Smooth muscle cell (in vitro differentiated cells): ENCODE data around the gene GBX2. TPM values are rescaled to one million over a fixed set of nuclear protein-coding genes. Genes with fewer than 3 reads are reported as not detected.
A peak's percentile ranks its signal among the peaks of the same experiment; 100 is the strongest.

Experiments used
- DNase-seq: peaks from one replicate; lab custom pipeline; 2025; ENCODE audit not compliant: unreplicated experiment; lab: John Stamatoyannopoulos, UW
- H2AFZ ChIP-seq: fragments of 200-600 bp; sonication (generic); 2 replicates; pipeline ENCODE4 v1.6.0; 2016; ENCODE audit warnings: antibody characterized with exemption, low read depth, mild to moderate bottlenecking
- H3F3A ChIP-seq: fragments of 200-600 bp; sonication (generic); 2 replicates; pipeline ENCODE4 v1.6.0; 2017; ENCODE audit warnings: antibody characterized with exemption, low read depth
- H3K27ac ChIP-seq: fragments of 200-600 bp; sonication (generic); 2 replicates; pipeline ENCODE4 v1.5.1; 2016; ENCODE audit warnings: low read depth, mild to moderate bottlenecking
- H3K27me3 ChIP-seq: fragments of 200-600 bp; sonication (generic); 2 replicates; pipeline ENCODE4 v1.6.1; 2016; ENCODE audit warnings: low read depth, mild to moderate bottlenecking
- H3K36me3 ChIP-seq: fragments of 200-600 bp; sonication (generic); 2 replicates; pipeline ENCODE4 v1.5.1; 2016; ENCODE audit warnings: low read depth
- H3K4me1 ChIP-seq: fragments of 200-600 bp; sonication (generic); 2 replicates; pipeline ENCODE4 v1.5.1; 2016; ENCODE audit warnings: low read depth
- H3K4me2 ChIP-seq: fragments of 200-600 bp; sonication (generic); 2 replicates; pipeline ENCODE4 v1.6.0; 2016; ENCODE audit warnings: mild to moderate bottlenecking
- H3K4me3 ChIP-seq: fragments of 200-600 bp; sonication (generic); 2 replicates; pipeline ENCODE4 v1.5.1; 2016; ENCODE audit warnings: mild to moderate bottlenecking
- H3K79me2 ChIP-seq: fragments of 200-600 bp; sonication (generic); 2 replicates; pipeline ENCODE4 v1.6.0; 2016; ENCODE audit warnings: low read depth, mild to moderate bottlenecking
- H3K9ac ChIP-seq: fragments of 200-600 bp; sonication (generic); 2 replicates; pipeline ENCODE4 v1.6.0; 2016; ENCODE audit warnings: low read depth
- H3K9me3 ChIP-seq: fragments of 200-600 bp; sonication (generic); replicated peaks from 2 replicates; pipeline ENCODE4 v1.5.1; 2016; ENCODE audit warnings: low read depth
- H4K20me1 ChIP-seq: fragments of 200-600 bp; sonication (generic); 2 replicates; pipeline ENCODE4 v1.6.0; 2016; ENCODE audit warnings: low read depth
- CTCF ChIP-seq: fragments of 200-600 bp; sonication (generic); IDR thresholded peaks from 2 replicates; pipeline ENCODE4 v1.5.1; 2017; ENCODE audit warnings: borderline replicate concordance, mild to moderate bottlenecking, antibody characterized with exemption; ENCODE audit not compliant: insufficient read depth, poor library complexity, severe bottlenecking
- whole genome bisulfite sequencing: methylation state at CpG from one replicate; pipeline ENCODE4 v1.1.7; 2016; ENCODE audit warnings: low lambda C conversion rate; 5-methylcytosine and 5-hydroxymethylcytosine counted together
- polyA plus RNA-seq: library from polyadenylated mRNA; unstranded; fragments of >200 nt; fragmentation: Nextera tagmentation; extraction: Ambion mirVana; gene quantifications from 2 replicates; pipeline ENCODE4 v1.2.1, GENCODE V29; 2016
- total RNA-seq: library from RNA; depleted of rRNA; stranded (reverse); fragments of >200 nt; gene quantifications from 2 replicates; pipeline ENCODE4 v1.2.3, GENCODE V29; 2014

The GBX2 gene
- total and polyA plus RNA-seq, 2 experiments from 2014 or later = not detected

- 10% methylated on average over 52 of the region's 59 CpGs for WGBS
- Histone ChIP-seq H3K4me2 (peak overlapping the region; percentile 97), H3K79me2 (no peaks in the 10 kb centered on the region), H2AFZ (peak overlapping the region; percentile 81), H3K9me3 (no peaks in the 10 kb centered on the region), H3K27ac (no peak overlapping the region), H4K20me1 (no peaks in the 10 kb centered on the region), H3K4me1 (peaks cover 34% of the 10 kb centered on the region), H3K4me3 (peak overlapping the region; percentile 54), H3F3A (no peaks in the 10 kb centered on the region), H3K36me3 (no peaks in the 10 kb centered on the region), H3K9ac (no peak overlapping the region), H3K27me3 (peaks cover 100% of the 10 kb centered on the region)
- TF ChIP-seq CTCF = no peak
- no peak for DNase-seq
These were observed 4.5 kb downstream of the GBX2 start for GRCh38 chr2:236163471-236164200.

- Histone ChIP-seq H3K27me3 (peaks cover 100% of the 10 kb centered on the region), H3K4me3 (no peak overlapping the region)
- WGBS = 36% methylated on average over 32 of the region's 33 CpGs
These were observed 5.2 kb downstream of the GBX2 start for GRCh38 chr2:236162882-236163470.

GRCh38 chr2:236162031-236162845, 5.9 kb downstream of the GBX2 start:
- Histone ChIP-seq H3K79me2 (no peaks in the 10 kb centered on the region), H3K27ac (no peak overlapping the region), H3K27me3 (peaks cover 100% of the 10 kb centered on the region), H3K9me3 (no peaks in the 10 kb centered on the region), H4K20me1 (no peaks in the 10 kb centered on the region), H3K4me2 (no peak overlapping the region), H3F3A (no peaks in the 10 kb centered on the region), H2AFZ (no peak overlapping the region), H3K4me1 (peaks cover 31% of the 10 kb centered on the region), H3K9ac (no peak overlapping the region), H3K4me3 (no peak overlapping the region), H3K36me3 (no peaks in the 10 kb centered on the region)
- DNase-seq = no peak
- no peak for TF ChIP-seq CTCF
- 55% methylated on average over 16 of the region's 16 CpGs for WGBS

More at GRCh38 chr2:236162882-236163470, 5.2 kb downstream of the GBX2 start:
- no peak for DNase-seq
- no peak overlapping the region for H3K9ac ChIP-seq
- H3K36me3 ChIP-seq = no peaks in the 10 kb centered on the region
- TF ChIP-seq CTCF = no peak
- H3K79me2 ChIP-seq = no peaks in the 10 kb centered on the region
- no peak overlapping the region for H3K27ac ChIP-seq
- peak overlapping the region; percentile 97 for H3K4me2 ChIP-seq
- no peaks in the 10 kb centered on the region for H3F3A ChIP-seq
- no peak overlapping the region for H2AFZ ChIP-seq
- H3K9me3 ChIP-seq = no peaks in the 10 kb centered on the region
- H4K20me1 ChIP-seq = no peaks in the 10 kb centered on the region
- peaks cover 34% of the 10 kb centered on the region for H3K4me1 ChIP-seq
